ENCODE results near the gene SMC5. TPM values are rescaled to one million over a fixed set of nuclear protein-coding genes. Genes with fewer than 3 reads are reported as not detected.

Gene SMC5
- total and polyA plus RNA-seq, 2 of the 8 experiments (the other 6 are each of a cell fraction or from before 2014, with no cell fraction given), result 4.5 to 22.6 TPM

- Histone ChIP-seq H2BK120ac (replicated peaks; ENCODE audit: low read depth, low read length) (no peak overlapping the region), H2AFZ (ENCODE audit: low read length) (no peak overlapping the region), H3K23ac (ENCODE audit: insufficient read length) (no peak overlapping the region), H3K56ac (replicated peaks; ENCODE audit: insufficient read length, low read depth, low read length) (no peak overlapping the region), H4K5ac (ENCODE audit: insufficient read length, low read depth, low read length) (no peak overlapping the region), H3K18ac (ENCODE audit: extremely low read depth, low read length) (no peak overlapping the region), H3K79me2 (ENCODE audit: control insufficient read depth in 1 of 2, insufficient read depth in 2 of 2, low read length in 2 of 2) (no peaks in the 10 kb centered on the region), H2BK20ac (ENCODE audit: low read length) (no peak overlapping the region), H4K20me1 (replicated peaks in 1 of 2; ENCODE audit: control insufficient read depth in 1 of 2, insufficient read depth in 2 of 2, low read length in 2 of 2) (no peaks in the 10 kb centered on the region), H3K4ac (replicated peaks; ENCODE audit: insufficient read length, low read depth, low read length) (no peak overlapping the region), H4K8ac (ENCODE audit: extremely low read depth, insufficient read depth, low read length) (no peak overlapping the region), H3K14ac (ENCODE audit: insufficient read length) (no peak overlapping the region), H2BK12ac (ENCODE audit: low read depth, low read length) (no peak overlapping the region), H3K23me2 (ENCODE audit: low read depth, low read length) (no peaks in the 10 kb centered on the region), H3K9ac (replicated peaks in 1 of 4; ENCODE audit: extremely low read depth in 1 of 4, low read depth in 3 of 4, low read length in 3 of 4) (no peak overlapping the region), H3K4me3 (ENCODE audit: extremely low read depth in 1 of 4, insufficient read depth in 2 of 4, low read depth in 3 of 4, low read length in 4 of 4) (no peak overlapping the region), H4K91ac (replicated peaks; ENCODE audit: insufficient read length, low read length) (no peak overlapping the region), H3K27me3 (replicated peaks in 1 of 4; ENCODE audit: control insufficient read depth in 3 of 4, extremely low read depth in 1 of 4, insufficient read depth in 3 of 4, low read length in 3 of 4) (no peaks in the 10 kb centered on the region), H3K9me3 (ENCODE audit: insufficient read depth in 2 of 2, low read depth in 1 of 2, low read length in 1 of 2) (no peaks in the 10 kb centered on the region), H3K79me1 (ENCODE audit: low read depth, low read length) (no peaks in the 10 kb centered on the region), H2BK5ac (ENCODE audit: low read depth, low read length) (no peak overlapping the region), H3K4me2 (ENCODE audit: insufficient read depth in 1 of 2, low read depth in 2 of 2, low read length in 2 of 2) (no peak overlapping the region), H3K27ac (ENCODE audit: low read depth, low read length) (no peak overlapping the region), H3K4me1 (replicated peaks in 1 of 4; ENCODE audit: control insufficient read depth in 3 of 4, insufficient read depth in 4 of 4, low read length in 3 of 4) (no peaks in the 10 kb centered on the region), H2AK5ac (ENCODE audit: low read depth, low read length) (no peak overlapping the region), H3K36me3 (ENCODE audit: control insufficient read depth in 2 of 4, insufficient read depth in 4 of 4, low read length in 3 of 4) (peaks cover 3 to 25% (median 7%) of the 10 kb centered on the region in 4 experiments; a peak in 4 of 8 replicates), H2BK15ac (ENCODE audit: low read length) (no peak overlapping the region)
- FAIRE-seq, result no peak
- CTCF ChIA-PET (ENCODE audit: partially characterized antibody), result interaction anchor here (0.8 to 1.3 kb wide), 3 partner anchors 132 to 249 kb away, joined by 3 to 5 read pairs (median 5); no protein-coding TSS in a partner anchor
- POLR2A ChIA-PET (ENCODE audit: partially characterized antibody), result interaction anchor here (1.3 kb wide), 1 partner anchor 23 kb away, joined by 3 read pairs; no protein-coding TSS in a partner anchor
- DNase-seq (ENCODE audit: low read depth in 1 of 2, low spot score in 2 of 2), result no peak
- TF ChIP-seq RAD21 (IDR thresholded peaks at IDR 0.05 in 1 of 2, conservative IDR thresholded peaks at IDR 0.05 in 1 of 2; ENCODE audit: low read depth in 2 of 2, low read length in 2 of 2) (peak; percentile 46 to 54), NANOG (IDR thresholded peaks at IDR 0.05; ENCODE audit: insufficient read depth, low read depth, low read length, poor library complexity, severe bottlenecking) (no peak), JUN (IDR thresholded peaks at IDR 0.05; ENCODE audit: low read depth, low read length) (no peak), MAX (IDR thresholded peaks at IDR 0.05) (no peak)
- TF ChIP-seq, protein P1, sequence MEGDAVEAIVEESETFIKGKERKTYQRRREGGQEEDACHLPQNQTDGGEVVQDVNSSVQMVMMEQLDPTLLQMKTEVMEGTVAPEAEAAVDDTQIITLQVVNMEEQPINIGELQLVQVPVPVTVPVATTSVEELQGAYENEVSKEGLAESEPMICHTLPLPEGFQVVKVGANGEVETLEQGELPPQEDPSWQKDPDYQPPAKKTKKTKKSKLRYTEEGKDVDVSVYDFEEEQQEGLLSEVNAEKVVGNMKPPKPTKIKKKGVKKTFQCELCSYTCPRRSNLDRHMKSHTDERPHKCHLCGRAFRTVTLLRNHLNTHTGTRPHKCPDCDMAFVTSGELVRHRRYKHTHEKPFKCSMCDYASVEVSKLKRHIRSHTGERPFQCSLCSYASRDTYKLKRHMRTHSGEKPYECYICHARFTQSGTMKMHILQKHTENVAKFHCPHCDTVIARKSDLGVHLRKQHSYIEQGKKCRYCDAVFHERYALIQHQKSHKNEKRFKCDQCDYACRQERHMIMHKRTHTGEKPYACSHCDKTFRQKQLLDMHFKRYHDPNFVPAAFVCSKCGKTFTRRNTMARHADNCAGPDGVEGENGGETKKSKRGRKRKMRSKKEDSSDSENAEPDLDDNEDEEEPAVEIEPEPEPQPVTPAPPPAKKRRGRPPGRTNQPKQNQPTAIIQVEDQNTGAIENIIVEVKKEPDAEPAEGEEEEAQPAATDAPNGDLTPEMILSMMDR (IDR thresholded peaks at IDR 0.05; ENCODE audit: control extremely low read depth in 1 of 3, insufficient read depth in 1 of 3, low read depth in 1 of 3, low read length in 3 of 3), result peak in 2 of 3 experiments; percentile 21 to 26; a peak in 1 of 4 replicates
Observed at GRCh38 chr9:70352802-70353201, 94.0 kb downstream of the SMC5 start.
